NCI-H2081 treated with DMSO at 0.1 percent for 48 hours (cell line): Measurements from ENCODE around the gene PADI3.
"Not testable (repeated sequence)": the region's sequence is repeated elsewhere in the genome, so short reads cannot be mapped to it uniquely, and the experiment has no call there.

Experiments used
- DNase-seq: peaks from one replicate; lab custom pipeline; 2025; lab: John Stamatoyannopoulos, UW

PADI3 gene

DNA sequence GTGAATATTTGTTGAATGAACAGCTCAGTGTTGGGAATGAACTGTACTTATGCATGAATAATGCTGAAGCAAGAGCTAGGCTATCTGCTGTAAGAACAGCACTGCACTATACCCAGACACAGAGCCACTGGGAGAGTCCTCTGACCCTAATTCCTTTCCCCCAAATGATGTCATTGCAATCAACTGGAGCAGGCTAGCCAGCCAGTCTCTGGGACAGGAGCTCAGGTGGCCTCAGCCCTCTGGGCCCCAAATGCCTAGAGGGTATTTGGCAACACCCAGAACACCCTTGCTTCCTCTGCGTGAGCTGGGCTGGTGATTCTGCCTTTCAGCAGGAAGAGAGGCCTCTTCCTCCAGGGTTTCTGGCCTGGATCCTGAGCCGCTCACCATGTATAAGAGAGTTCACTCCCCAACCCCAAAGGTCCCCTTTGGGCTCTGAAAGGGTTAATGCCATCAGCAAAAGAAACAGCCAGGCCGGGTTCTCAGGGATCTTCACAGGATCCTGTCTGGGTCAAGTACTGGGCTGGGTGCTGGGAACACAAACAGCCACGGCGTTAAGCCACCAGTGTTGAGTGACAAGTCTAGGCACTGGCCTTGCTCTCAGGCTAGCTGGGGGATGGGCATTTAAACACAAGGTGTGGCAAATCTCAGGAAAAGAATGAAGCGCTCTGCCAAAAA is 55.4 kb downstream of the PADI3 start:
- DNase-seq: no peak

DNA sequence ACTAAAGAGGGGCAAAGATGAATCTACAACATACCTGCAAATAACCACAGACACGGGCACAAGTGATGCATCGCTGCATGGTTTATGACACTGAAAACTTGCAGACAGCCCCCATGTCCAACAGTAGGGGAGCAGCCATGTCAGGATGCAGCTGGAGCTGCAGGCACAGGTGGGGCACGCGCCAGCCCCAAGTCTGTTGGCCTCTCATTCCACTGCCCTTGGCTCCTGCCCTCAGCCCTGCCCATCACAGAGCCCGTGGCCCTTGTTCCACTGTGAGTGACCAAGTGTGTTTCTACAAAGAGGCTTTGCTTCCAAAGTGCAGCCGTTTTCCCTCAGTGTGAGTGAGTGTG is 55.9 kb downstream of the PADI3 start:
- DNase-seq: no peak

DNA sequence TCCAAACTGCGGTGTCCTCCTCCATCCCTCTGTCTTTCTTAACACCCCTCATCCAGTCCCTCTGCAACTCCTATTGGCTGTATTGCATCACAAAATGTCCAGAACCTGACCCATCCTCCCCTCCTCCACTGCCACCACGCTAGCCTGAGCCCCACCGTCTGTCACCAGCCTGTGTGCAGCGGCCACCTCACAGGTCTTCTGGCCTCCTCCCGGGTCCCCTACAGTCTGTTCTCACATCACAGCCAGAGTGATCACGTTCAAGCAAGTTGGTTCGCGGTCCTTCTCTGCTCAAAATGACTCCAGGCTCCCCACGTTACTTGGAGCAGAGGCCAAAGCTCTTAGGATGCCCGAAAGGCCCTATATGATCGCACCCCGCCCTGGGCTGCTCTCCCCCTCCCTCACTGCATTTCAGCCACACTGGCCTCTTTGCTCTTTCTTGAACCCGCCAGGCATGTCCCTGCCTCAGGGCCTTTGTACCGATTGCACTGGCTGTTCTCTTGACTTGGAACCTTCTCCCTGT is 56.7 kb downstream of the PADI3 start:
- no peak for DNase-seq

GRCh38 chr1:17306407-17306806 is 57.5 kb downstream of the PADI3 start:
- no peak for DNase-seq

DNA sequence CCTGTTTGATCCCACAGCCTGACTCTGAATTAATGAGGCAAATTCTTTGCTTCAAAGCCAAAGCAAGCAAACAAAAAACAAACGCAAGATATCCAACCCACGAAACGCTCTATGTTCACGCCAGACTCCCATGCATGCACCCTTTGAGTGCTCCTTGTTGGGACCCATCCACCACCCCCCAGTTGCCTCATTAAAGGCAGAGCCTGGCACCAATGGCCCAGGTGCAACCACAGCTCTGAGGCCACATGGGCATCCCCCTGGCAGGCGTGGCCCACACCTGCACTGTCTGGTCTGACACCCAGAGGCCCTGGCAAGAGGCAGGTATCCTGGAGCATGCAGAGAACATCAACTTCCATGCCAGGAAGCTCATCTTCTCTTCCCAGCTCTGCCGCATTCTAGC is 58.0 kb downstream of the PADI3 start:
- no peak for DNase-seq

DNA sequence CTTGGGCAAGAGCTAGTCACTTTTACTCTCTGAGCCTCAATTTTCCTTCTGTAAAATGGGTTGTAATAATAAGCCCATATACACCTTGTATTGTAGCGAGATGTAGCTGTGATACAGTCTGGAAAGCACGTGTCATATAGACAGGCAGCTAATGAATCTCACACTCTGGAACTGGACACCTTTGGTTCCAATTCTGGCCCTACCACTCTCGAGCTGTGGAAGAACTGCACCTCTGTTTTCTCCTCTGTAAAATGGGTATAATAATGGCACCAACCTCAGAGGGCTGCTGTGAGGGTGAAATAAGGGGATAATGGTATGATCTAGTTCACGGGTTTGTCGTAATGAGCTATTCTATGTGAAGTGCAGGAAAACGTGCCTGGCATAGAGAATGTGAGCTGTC is 58.4 kb downstream of the PADI3 start:
- DNase-seq: no peak

GRCh38 chr1:17307946-17308345 is 59.0 kb downstream of the PADI3 start, which contains the start of gene PADI4:
Gene PADI4 (plus strand): TSS chr1:17308197. CDS start chr1:17308223, 26 bp downstream.
- DNase-seq: no peak

DNA sequence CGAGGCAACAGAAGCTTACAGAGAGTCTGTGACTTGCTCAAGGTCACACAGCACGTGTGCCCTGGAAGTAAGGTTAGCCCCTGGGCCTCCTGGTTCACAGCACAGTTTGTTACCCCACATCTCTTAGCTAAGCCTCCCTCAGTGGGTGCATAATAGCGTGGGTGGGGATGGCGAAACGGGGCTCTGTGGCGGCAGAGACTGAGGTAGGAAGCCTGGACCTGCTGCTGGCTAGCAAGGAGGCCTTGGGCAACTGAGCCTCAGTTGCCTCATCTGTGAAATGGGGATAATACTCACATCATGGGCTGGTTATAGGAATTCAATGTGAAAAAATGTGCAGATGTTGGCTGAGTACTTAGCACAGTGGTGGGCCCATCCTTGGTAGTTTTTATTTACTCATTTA is 59.7 kb downstream of the PADI3 start:
- no peak for DNase-seq

- no peak for DNase-seq
These were observed 60.6 kb downstream of the PADI3 start for GRCh38 chr1:17309426-17310067.

DNA sequence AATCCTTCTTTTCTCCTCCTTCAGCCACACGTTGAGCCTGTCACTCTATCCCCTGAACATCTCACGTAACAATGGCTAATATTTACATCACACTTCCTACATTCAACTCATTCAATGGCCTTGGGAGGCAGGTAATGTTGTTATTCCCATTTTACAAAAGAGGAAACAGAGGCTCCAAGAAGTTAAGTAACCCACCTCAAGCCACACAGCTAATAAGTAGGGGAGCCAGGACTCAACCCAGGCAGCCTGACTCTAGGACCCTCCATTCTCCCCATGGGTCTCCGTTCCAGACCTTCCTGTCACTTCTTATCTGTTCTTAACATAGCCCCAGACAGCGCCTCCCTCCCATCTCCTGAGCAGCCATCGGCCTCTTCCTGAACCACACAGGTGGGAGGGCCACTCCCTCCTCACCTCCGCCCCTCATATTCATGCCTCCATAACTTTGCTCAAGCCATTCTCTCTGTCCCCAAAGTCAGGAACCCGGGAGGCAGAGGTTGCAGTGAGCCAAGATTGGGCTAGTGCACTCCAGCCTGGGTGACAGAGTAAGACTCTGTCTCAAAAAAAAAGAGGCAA is 61.3 kb downstream of the PADI3 start:
- no peak for DNase-seq

- no peak for DNase-seq
These were observed 64.8 kb downstream of the PADI3 start for GRCh38 chr1:17313530-17314309.

- no peak for DNase-seq
These were observed 65.6 kb downstream of the PADI3 start for GRCh38 chr1:17314491-17314971.

DNA sequence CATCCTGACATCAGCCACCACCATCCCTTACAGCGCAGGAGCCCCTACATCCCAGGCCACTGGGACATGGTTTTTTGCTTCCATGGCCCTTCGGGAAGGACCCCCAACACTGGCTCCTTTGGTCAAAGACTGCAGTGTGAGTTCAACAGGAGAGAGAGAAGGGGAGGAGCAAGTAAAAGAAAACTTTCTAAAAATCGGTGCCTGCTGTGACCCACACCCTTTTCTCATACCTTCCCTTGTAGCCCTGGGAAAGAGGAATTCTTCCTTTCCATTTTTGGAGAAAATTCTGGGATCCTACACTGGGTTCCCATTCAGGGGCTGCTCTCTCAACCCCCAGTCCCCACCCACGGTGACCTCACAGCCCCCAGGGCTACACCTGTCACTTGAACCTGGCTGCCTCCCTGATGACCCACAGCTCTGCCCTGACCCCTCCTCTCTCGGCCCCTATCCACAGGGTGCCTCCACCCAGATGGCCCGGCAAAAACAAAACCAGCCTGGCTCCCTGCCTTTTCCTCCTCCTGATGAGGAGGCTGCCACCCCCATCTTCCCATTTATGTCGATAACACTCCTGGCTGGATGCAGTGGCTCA is 66.7 kb downstream of the PADI3 start:
- DNase-seq: no peak

GRCh38 chr1:17316704-17317103 is 67.8 kb downstream of the PADI3 start:
- no peak for DNase-seq

- no peak for DNase-seq
These were observed 69.4 kb downstream of the PADI3 start for GRCh38 chr1:17318262-17318661.

DNA sequence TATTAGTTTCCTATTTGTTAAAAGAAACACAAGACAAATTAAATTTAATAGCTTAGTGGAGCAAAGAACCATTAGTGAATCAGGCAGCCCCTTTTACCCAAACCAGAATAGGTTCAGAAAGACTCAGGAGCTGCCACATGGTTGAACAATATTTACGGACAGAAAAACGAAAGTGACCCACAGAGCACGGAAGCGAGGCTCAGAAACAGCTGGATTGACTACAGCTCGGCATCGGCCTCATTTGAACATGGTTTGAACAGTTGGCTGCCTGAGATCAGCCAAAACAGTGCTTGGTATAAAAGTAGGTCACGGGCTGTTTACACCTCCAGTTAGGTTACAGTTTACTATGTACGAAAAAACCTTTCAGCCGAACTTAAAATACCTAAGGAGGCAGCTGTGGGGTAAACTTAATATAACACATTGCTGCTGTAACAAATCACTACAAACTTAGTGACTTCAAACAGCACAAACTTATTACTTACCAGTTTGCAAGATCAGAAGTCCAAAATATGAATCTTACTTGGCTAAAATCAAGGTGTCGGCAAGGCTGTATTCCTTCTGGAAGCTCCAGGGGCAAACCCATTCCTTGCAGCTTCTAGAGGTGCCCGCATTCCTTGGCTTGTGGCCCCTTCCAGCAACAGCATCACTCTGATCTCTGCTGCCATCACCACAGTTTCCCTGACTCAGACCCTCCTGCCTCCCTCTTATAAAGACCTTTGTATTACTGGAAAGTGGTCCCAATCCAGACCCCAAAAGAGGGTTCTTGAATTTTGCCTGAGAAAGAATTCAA is 70.9 kb downstream of the PADI3 start:
- DNase-seq: no peak

DNA sequence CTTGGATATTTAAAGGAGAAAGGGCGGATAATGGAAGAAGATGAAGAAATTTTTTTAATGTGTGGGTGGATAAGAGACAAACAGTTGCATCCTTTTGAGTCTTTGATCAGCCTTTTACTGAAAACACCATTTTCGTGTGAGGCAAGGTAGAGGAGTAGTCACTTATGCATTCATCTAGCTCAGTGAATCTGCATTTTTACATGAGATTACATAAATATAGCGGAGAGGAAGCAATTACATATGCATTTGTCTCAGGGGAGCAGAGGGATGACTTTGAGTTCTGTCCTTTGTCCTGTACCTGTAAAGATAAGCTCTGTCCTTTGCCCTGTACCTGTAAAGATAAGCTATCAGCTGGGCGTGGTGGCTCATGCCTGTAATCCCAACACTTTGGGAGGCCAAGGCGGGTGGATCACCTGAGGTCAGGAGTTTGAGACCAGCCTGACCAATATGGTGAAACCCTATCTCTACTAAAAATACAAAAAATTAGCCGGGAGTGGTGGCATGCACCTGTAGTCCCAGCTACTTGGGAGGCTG is 73.0 kb downstream of the PADI3 start:
- not testable (repeated sequence) for DNase-seq

DNA sequence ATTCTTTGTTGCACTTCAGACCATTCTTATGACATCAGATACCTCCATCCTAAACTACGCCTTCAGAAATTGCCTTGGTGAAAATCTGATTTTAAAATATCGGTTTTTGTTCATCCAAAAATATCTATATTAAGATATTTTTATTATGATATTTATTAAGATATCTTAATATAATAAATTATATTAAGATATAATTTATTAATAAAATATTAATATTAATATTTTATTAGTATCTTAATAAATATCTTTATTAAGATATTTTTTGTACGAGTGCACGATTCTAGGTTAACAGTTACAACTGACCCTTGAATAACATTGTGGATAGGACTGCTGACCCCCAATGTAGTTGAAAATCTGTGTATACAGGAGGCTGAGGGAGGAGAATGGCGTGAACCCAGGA is 80.0 kb downstream of the PADI3 start:
- DNase-seq: no peak

DNA sequence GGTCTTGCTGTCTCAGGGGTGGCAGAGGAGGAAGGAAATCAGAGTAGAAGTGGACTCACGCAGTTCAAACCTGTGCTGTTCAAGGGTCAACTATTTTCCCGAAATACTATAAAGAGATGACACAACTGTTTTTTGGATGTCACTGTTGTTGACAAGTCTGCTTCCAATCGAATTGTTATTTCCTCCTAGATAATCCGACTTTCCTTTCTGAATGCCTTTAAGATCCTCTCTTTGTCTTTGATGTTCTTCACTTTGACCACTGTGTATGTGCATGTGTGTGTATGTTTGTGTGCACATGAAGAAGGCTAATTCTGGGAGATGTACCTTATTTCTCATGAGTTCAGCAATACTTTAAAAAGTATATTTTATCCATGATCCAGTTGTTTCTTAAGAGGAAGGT is 80.7 kb downstream of the PADI3 start:
- no peak for DNase-seq

GRCh38 chr1:17330856-17331255 is 82.0 kb downstream of the PADI3 start:
- DNase-seq: no peak

DNA sequence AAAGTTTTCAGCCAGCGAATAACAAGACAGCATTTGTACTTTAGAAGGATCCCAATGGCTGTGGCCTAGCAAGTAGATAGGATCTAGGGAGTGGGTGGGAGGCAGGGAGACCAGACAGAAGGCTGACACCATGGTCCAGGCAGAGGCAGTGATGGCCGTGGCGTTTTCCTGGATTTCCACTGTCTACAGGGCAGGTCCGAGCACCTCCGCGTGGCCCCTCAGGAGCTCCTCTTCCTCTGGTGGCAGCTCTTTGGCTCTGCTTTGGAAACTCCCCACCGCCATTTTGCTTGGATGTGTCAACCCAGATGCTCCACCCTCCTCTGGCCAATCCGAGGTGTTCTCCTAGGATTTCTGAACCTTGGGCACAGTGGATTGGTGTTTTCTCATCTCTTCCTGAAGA is 84.2 kb downstream of the PADI3 start:
- no peak for DNase-seq
